Lower leg skin (tissue), 4 donors: Measurements from ENCODE around the gene DAB1. TPM values are rescaled to one million over a fixed set of nuclear protein-coding genes. Genes with fewer than 3 reads are reported as not detected.

Source experiments
- DNase-seq, 2 donors: peaks; one replicate each; pipeline ENCODE4 v3.0.0-alpha.2; 2019; ENCODE audit warnings: low spot score in 2 of 2
- H3K4me3 ChIP-seq: fragments of 200-600 bp; sonication (generic); 2 replicates; pipeline ENCODE4 v1.5.1; 2017; ENCODE audit warnings: mild to moderate bottlenecking, low read depth; ENCODE audit not compliant: poor library complexity, severe bottlenecking
- POLR2A ChIP-seq, 2 donors: fragments of 450-650 bp; IDR thresholded peaks; one replicate each; pipeline ENCODE4 v1.6.1; 2016 to 2017; ENCODE audit warnings: antibody characterized with exemption in 2 of 2, mild to moderate bottlenecking in 1 of 2, moderate library complexity in 1 of 2
- WGBS, 2 donors: methylation state at CpG; one replicate each; pipeline ENCODE4 v1.1.5; 2018; 5-methylcytosine and 5-hydroxymethylcytosine counted together
- intact Hi-C: fragments of 100-400 bp; cut with DNase I; formaldehyde crosslinking; loops from one replicate; pipeline ENCODE4 v1.15.0; 2023; ENCODE audit warnings: low total_unique reads
- total RNA-seq, 4 donors: library from RNA; depleted of rRNA; stranded (reverse); fragments of >200 nt; gene quantifications; one replicate each; pipeline ENCODE4 v1.1.0, GENCODE V29; 2016
- TF ChIP-seq, protein P1 (sequence below), 3 donors: fragments of 450-650 bp; IDR thresholded peaks; one replicate each; pipeline ENCODE4 v1.5.1; 2016; ENCODE audit warnings: antibody characterized with exemption in 3 of 3, mild to moderate bottlenecking in 3 of 3, moderate library complexity in 2 of 3

The DAB1 gene
- total RNA-seq, 4 donors from 2014 or later: 0.58 TPM; not detected in 3

DNA sequence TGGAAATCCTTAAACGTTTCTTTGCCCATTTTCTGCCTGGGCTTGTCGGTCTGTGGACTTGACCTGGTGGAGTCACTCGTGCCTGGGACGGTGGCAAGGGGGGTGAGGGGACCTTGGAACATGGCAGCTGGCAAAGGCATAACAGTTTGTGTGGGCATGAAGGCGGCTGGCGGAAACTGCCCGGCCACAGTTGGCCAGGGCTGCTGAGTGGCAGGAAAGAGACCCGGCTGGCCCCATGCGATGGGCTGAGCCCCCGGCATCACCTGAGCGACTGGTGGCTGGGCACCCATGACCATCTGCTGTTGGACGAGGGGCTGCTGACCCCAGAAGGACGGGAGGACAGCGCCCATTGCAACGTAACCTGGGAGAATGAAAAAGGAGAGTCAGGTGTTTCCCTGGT, 408.8 kb downstream of the DAB1 start:
- no peak for DNase-seq
- H3K4me3 ChIP-seq: no peak overlapping the region
- TF ChIP-seq, protein P1, sequence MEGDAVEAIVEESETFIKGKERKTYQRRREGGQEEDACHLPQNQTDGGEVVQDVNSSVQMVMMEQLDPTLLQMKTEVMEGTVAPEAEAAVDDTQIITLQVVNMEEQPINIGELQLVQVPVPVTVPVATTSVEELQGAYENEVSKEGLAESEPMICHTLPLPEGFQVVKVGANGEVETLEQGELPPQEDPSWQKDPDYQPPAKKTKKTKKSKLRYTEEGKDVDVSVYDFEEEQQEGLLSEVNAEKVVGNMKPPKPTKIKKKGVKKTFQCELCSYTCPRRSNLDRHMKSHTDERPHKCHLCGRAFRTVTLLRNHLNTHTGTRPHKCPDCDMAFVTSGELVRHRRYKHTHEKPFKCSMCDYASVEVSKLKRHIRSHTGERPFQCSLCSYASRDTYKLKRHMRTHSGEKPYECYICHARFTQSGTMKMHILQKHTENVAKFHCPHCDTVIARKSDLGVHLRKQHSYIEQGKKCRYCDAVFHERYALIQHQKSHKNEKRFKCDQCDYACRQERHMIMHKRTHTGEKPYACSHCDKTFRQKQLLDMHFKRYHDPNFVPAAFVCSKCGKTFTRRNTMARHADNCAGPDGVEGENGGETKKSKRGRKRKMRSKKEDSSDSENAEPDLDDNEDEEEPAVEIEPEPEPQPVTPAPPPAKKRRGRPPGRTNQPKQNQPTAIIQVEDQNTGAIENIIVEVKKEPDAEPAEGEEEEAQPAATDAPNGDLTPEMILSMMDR (IDR thresholded peaks at IDR 0.05): no peak
- no peak for TF ChIP-seq POLR2A (IDR thresholded peaks at IDR 0.05)
- intact Hi-C loops: no loop called here
- 84 to 86% methylated on average over 15 of the region's 15 CpGs for WGBS, 2 donors

DNA sequence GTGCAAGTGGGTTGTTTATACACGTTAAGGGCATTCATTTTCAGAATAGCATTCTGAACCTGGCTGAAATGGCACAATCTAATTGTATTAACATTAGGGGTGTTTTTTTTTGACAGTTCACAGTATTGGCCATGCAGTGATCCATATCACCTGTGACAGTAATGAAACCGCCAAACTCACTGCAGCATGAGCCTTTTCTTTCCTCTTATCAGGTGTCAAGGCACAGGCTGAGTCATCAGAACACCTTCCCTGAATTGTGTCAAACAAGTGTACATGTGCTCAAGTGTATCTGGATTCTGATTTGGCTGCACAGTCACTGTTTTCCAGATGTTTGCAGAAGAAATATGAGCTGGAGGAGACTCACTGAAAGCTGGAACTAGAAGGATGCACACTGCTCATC, 410.3 kb downstream of the DAB1 start:
- intact Hi-C loops: no loop called here
- 66 to 68% methylated on average over 2 of the region's 2 CpGs for WGBS, 2 donors
- TF ChIP-seq, protein P1 (IDR thresholded peaks at IDR 0.05): no peak
- no peak for TF ChIP-seq POLR2A (IDR thresholded peaks at IDR 0.05)
- no peak overlapping the region for H3K4me3 ChIP-seq
- no peak for DNase-seq

DNA sequence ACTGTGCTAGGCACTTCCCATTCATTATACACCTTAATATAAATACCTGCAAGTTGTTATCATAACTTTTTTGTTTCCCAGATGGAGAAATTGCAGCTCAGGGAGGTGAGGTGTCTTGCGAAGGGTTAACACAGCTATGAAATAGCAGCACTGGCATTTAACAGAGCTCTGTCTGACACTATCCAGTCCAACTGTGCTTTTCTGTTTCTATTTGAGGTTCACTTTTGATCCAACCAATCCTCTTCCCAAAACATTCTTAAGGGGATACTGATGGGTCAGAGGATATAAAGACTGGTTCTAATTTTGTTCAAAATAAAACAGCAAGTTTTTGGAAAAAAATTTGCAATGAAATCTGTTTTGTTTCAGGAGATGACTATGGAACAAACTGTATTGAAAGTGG, 411.5 kb downstream of the DAB1 start:
- intact Hi-C loops: no loop called here
- no peak for TF ChIP-seq POLR2A (IDR thresholded peaks at IDR 0.05)
- TF ChIP-seq, protein P1 (IDR thresholded peaks at IDR 0.05): no peak
- 80 to 88% methylated on average over 1 of the region's 1 CpG for WGBS, 2 donors
- no peak for DNase-seq
- H3K4me3 ChIP-seq: no peak overlapping the region

DNA sequence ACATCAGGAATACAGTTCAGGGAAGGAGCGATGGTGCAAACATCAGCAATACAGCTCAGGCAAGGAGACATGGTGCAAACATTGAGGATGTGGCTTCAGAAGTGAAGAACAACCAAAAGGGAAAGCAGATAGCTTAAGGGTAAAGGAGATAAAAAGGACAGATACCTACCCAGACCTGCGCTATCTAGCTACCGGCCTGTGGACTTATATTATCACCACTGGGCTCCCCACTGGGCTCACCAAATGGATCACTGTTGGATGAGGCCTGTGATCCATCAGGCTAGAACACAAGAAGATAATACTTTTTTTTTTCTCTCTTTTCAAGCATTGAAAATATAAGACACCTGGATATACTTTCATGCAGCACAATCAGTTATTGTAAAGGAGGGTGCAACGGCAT, 413.3 kb downstream of the DAB1 start:
- DNase-seq: no peak
- intact Hi-C loops: no loop called here
- WGBS, 2 donors: 91 to 95% methylated on average over 4 of the region's 4 CpGs
- H3K4me3 ChIP-seq: no peak overlapping the region
- TF ChIP-seq, protein P1 (IDR thresholded peaks at IDR 0.05): no peak
- TF ChIP-seq POLR2A (IDR thresholded peaks at IDR 0.05): no peak

DNA sequence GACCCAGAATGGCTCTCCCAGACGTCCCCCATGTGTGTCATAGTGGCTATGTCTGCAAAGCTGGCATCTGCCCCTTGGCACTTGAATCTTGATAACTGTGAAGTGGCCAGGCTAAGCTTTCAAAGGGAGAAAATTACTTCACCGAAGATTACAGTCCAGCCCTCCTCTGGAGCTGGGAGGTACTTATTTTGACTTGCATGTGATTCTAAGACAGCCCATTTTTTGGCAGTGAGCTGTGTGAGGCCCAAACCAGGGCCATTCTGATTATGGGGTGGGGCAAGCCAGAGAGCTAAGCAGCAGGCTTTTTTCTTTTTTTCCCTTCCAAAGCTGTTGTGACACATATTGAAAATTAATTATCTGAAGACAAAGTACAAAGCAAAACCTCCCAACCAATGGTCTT, 415.9 kb downstream of the DAB1 start:
- intact Hi-C loops: loop anchor here (5.0 kb wide), 1 partner anchor 924 kb away; no protein-coding TSS in a partner anchor

More for the DNA sequence above, 415.9 kb downstream of the DAB1 start:
- 32 to 42% methylated on average over 2 of the region's 2 CpGs for WGBS, 2 donors
- H3K4me3 ChIP-seq: no peak overlapping the region
- no peak for TF ChIP-seq POLR2A (IDR thresholded peaks at IDR 0.05)
- TF ChIP-seq, protein P1 (IDR thresholded peaks at IDR 0.05): no peak
- no peak for DNase-seq
